ENCODE data around the gene PUM2.

DNA sequence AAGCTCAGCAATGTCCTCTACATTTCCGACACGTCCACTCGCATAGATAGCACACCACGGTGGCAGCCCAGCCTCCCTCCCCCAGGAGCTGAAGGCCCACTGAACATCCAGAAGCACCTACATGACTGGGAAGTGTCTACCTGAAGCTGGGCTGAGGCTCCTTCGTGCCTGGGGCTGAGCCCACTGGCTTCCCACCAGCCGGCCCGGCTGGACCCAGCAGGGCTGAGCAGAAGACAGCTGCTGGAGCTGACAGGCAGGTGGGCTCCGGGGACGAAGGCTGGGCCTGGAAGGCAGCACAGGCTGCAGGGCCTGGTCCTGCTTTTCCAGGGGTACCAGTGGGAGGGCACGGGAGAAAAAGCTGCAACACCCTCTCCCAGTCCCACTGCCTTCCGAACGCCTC, 139.2 kb downstream of the PUM2 start:
- TF ChIP-seq, protein P1, sequence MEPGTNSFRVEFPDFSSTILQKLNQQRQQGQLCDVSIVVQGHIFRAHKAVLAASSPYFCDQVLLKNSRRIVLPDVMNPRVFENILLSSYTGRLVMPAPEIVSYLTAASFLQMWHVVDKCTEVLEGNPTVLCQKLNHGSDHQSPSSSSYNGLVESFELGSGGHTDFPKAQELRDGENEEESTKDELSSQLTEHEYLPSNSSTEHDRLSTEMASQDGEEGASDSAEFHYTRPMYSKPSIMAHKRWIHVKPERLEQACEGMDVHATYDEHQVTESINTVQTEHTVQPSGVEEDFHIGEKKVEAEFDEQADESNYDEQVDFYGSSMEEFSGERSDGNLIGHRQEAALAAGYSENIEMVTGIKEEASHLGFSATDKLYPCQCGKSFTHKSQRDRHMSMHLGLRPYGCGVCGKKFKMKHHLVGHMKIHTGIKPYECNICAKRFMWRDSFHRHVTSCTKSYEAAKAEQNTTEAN (CRISPR knock-in tag; IDR thresholded peaks at IDR 0.05), result no peak
- TF ChIP-seq PREB (CRISPR knock-in tag; IDR thresholded peaks at IDR 0.05; ENCODE audit: borderline replicate concordance) (no peak), SMAD4 (CRISPR knock-in tag; IDR thresholded peaks at IDR 0.05) (no peak), CBFB (CRISPR knock-in tag; IDR thresholded peaks at IDR 0.05; ENCODE audit: low read depth) (no peak), CREB1 (CRISPR knock-in tag; IDR thresholded peaks at IDR 0.05) (no peak), JUN (CRISPR knock-in tag; IDR thresholded peaks at IDR 0.05) (no peak), HMGXB4 (CRISPR knock-in tag; IDR thresholded peaks at IDR 0.05) (no peak), FOXJ3 (CRISPR knock-in tag; IDR thresholded peaks at IDR 0.05; ENCODE audit: borderline replicate concordance) (no peak), ZNF232 (CRISPR knock-in tag; IDR thresholded peaks at IDR 0.05) (no peak)
- TF ChIP-seq, protein P2, sequence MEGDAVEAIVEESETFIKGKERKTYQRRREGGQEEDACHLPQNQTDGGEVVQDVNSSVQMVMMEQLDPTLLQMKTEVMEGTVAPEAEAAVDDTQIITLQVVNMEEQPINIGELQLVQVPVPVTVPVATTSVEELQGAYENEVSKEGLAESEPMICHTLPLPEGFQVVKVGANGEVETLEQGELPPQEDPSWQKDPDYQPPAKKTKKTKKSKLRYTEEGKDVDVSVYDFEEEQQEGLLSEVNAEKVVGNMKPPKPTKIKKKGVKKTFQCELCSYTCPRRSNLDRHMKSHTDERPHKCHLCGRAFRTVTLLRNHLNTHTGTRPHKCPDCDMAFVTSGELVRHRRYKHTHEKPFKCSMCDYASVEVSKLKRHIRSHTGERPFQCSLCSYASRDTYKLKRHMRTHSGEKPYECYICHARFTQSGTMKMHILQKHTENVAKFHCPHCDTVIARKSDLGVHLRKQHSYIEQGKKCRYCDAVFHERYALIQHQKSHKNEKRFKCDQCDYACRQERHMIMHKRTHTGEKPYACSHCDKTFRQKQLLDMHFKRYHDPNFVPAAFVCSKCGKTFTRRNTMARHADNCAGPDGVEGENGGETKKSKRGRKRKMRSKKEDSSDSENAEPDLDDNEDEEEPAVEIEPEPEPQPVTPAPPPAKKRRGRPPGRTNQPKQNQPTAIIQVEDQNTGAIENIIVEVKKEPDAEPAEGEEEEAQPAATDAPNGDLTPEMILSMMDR (IDR thresholded peaks at IDR 0.05), result no peak
